Hepatocyte (in vitro differentiated cells): ENCODE measurements around the gene POLDIP2. TPM values are rescaled to one million over a fixed set of nuclear protein-coding genes. Genes with fewer than 3 reads are reported as not detected.

Source experiments
- DNase-seq: peaks from one replicate; pipeline ENCODE4 v3.0.0-alpha.2; 2016; ENCODE audit warnings: low spot score
- H2AFZ ChIP-seq: fragments of 200-600 bp; sonication (generic); 2 replicates; pipeline ENCODE4 v1.6.0; 2016; ENCODE audit warnings: antibody characterized with exemption, mild to moderate bottlenecking
- H3K27ac ChIP-seq: fragments of 200-600 bp; sonication (generic); 2 replicates; pipeline ENCODE4 v1.5.1; 2016; ENCODE audit warnings: mild to moderate bottlenecking
- H3K27me3 ChIP-seq: fragments of 200-600 bp; sonication (generic); 2 replicates; pipeline ENCODE4 v1.6.1; 2016
- H3K36me3 ChIP-seq: fragments of 200-600 bp; sonication (generic); replicated peaks from 2 replicates; pipeline ENCODE4 v1.5.1; 2016; ENCODE audit warnings: low read depth; ENCODE audit not compliant: insufficient read depth
- H3K4me1 ChIP-seq: fragments of 200-600 bp; sonication (generic); 2 replicates; pipeline ENCODE4 v1.5.1; 2016; ENCODE audit warnings: mild to moderate bottlenecking, moderate library complexity; ENCODE audit not compliant: insufficient read depth
- H3K4me2 ChIP-seq: fragments of 200-600 bp; sonication (generic); 2 replicates; pipeline ENCODE4 v1.6.0; 2016
- H3K4me3 ChIP-seq: fragments of 200-600 bp; sonication (generic); 2 replicates; pipeline ENCODE4 v1.5.1; 2016; ENCODE audit warnings: mild to moderate bottlenecking
- H3K79me2 ChIP-seq: fragments of 200-600 bp; sonication (generic); 2 replicates; pipeline ENCODE4 v1.6.0; 2017; ENCODE audit warnings: mild to moderate bottlenecking
- H3K9me2 ChIP-seq: fragments of 200-600 bp; sonication (generic); replicated peaks from 2 replicates; pipeline ENCODE4 v1.6.0; 2017; ENCODE audit warnings: mild to moderate bottlenecking; ENCODE audit not compliant: insufficient read depth
- H3K9me3 ChIP-seq: fragments of 200-600 bp; sonication (generic); 2 replicates; pipeline ENCODE4 v1.5.1; 2016; ENCODE audit warnings: low read depth, mild to moderate bottlenecking
- H4K20me1 ChIP-seq: fragments of 200-600 bp; sonication (generic); 2 replicates; pipeline ENCODE4 v1.6.0; 2016; ENCODE audit warnings: mild to moderate bottlenecking; ENCODE audit not compliant: insufficient read depth, poor library complexity, severe bottlenecking
- EZH2 ChIP-seq: fragments of 200-600 bp; sonication (generic); IDR thresholded peaks from 2 replicates; pipeline ENCODE4 v1.6.1; 2016; ENCODE audit warnings: antibody characterized with exemption, mild to moderate bottlenecking, borderline replicate concordance
- EZH2phosphoT487 ChIP-seq: fragments of 200-600 bp; sonication (generic); IDR thresholded peaks from one replicate; pipeline ENCODE4 v1.6.1; 2018; ENCODE audit warnings: antibody characterized with exemption, mild to moderate bottlenecking, low read depth, moderate library complexity; ENCODE audit not compliant: unreplicated experiment, severe bottlenecking
- WGBS: methylation state at CpG from one replicate; pipeline ENCODE4 v1.1.6; 2016; ENCODE audit warnings: low lambda C conversion rate; ENCODE audit errors: missing lambda C conversion rate; 5-methylcytosine and 5-hydroxymethylcytosine counted together
- polyA plus RNA-seq: library from polyadenylated mRNA; unstranded; fragments of >200 nt; fragmentation: Nextera tagmentation; extraction: Ambion mirVana; gene quantifications from 2 replicates; pipeline ENCODE4 v1.2.1, GENCODE V29; 2016
- total RNA-seq: library from RNA; depleted of rRNA; stranded (reverse); fragments of >200 nt; gene quantifications from 2 replicates; pipeline ENCODE4 v1.2.3, GENCODE V29; 2014
- TF ChIP-seq, protein P1 (sequence below): fragments of 200-600 bp; sonication (generic); IDR thresholded peaks from 2 replicates; pipeline ENCODE4 v1.5.1; 2016; ENCODE audit warnings: antibody characterized with exemption, mild to moderate bottlenecking; ENCODE audit not compliant: poor library complexity

The POLDIP2 gene
- total and polyA plus RNA-seq, 2 experiments from 2014 or later: 82.9 to 122 TPM

DNA sequence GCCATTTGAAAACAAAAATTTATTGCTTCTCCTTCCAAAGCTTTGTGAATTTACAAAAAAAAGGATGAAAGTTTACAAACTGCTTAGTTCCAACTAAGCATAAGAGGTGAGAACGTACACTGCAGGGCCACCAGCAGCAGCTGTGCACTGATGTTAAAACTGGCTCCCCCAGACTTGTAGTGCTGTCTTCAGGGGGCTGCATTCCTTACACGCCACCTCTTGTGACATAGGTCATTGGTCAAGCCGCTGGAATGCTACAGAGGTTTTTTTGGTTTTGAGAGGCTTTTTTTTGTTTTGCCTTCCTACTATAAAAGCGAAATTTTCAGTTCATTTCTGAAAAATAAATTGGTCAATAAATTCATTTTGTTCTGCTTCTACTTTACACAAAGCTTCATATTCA lies 29.0 kb downstream of the POLDIP2 start:
- WGBS: 74% methylated on average over 4 of the region's 4 CpGs
- Histone ChIP-seq H2AFZ (no peak overlapping the region), H3K9me2 (no peaks in the 10 kb centered on the region), H3K27me3 (no peaks in the 10 kb centered on the region), H3K9me3 (no peaks in the 10 kb centered on the region), H3K79me2 (peaks cover 41% of the 10 kb centered on the region), H3K4me1 (peaks cover 7% of the 10 kb centered on the region), H3K36me3 (no peaks in the 10 kb centered on the region), H4K20me1 (no peaks in the 10 kb centered on the region), H3K4me3 (no peak overlapping the region), H3K27ac (no peak overlapping the region), H3K4me2 (no peak overlapping the region)
- DNase-seq: no peak
- TF ChIP-seq, protein P1, sequence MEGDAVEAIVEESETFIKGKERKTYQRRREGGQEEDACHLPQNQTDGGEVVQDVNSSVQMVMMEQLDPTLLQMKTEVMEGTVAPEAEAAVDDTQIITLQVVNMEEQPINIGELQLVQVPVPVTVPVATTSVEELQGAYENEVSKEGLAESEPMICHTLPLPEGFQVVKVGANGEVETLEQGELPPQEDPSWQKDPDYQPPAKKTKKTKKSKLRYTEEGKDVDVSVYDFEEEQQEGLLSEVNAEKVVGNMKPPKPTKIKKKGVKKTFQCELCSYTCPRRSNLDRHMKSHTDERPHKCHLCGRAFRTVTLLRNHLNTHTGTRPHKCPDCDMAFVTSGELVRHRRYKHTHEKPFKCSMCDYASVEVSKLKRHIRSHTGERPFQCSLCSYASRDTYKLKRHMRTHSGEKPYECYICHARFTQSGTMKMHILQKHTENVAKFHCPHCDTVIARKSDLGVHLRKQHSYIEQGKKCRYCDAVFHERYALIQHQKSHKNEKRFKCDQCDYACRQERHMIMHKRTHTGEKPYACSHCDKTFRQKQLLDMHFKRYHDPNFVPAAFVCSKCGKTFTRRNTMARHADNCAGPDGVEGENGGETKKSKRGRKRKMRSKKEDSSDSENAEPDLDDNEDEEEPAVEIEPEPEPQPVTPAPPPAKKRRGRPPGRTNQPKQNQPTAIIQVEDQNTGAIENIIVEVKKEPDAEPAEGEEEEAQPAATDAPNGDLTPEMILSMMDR: no peak
- TF ChIP-seq EZH2 (no peak), EZH2phosphoT487 (no peak)

DNA sequence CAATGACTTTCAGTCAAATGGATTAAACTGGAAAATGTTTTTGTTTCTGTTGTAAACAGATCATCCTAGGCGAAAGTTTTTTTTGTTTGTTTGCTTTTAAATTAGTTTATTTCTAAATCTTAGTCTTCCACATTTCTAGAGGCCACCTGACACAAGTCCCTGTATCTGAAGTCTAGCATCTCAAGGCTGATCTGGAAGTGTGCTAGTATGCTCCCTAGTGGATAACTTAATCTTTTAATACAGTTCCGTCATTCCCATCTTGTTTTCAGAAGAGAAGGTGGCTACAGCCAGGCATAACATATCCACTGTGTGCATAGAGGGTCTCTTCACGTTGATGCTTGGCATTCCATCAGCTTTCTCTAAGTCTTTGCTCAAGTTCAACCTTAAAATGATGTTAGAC lies 29.6 kb downstream of the POLDIP2 start:
- 76% methylated on average over 3 of the region's 3 CpGs for WGBS
- no peak overlapping the region for H3K27ac ChIP-seq

DNA sequence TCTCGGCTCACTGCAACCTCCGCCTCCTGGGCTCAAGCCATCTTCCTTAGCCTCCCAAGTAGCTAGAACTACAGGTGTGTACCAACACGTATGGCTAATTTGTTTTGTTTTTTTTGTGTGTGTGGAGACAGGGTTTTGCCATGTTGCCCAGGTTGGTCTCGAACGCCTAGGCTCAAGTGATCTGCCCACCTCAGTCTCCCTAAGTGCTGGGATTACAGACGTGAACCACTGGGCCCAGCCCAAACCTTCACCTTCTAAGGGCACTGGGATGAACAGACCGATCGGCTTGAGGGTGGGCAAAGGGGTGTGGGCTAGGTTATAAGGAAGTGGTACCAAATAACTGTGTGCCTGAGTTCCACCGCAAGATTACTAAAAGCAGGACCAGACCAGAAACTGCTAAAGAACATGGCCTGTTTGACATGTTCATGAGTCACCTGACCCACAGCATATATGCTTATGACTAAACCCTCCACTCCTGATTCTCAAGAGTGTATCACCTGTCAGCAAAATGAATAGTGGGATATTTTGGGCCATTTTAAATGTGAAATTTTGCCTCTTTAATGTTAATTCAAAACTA lies 30.2 kb downstream of the POLDIP2 start:
- Histone ChIP-seq H3K27ac (no peak overlapping the region), H3K9me2 (no peaks in the 10 kb centered on the region), H3K4me3 (no peak overlapping the region), H3K27me3 (no peaks in the 10 kb centered on the region), H2AFZ (no peak overlapping the region), H3K4me1 (peaks cover 7% of the 10 kb centered on the region), H3K4me2 (no peak overlapping the region), H3K79me2 (peaks cover 41% of the 10 kb centered on the region), H3K36me3 (no peaks in the 10 kb centered on the region), H4K20me1 (no peaks in the 10 kb centered on the region), H3K9me3 (no peaks in the 10 kb centered on the region)
- no peak for DNase-seq
- TF ChIP-seq EZH2: no peak
- TF ChIP-seq, protein P1: no peak
- no peak for TF ChIP-seq EZH2phosphoT487
- 96% methylated on average over 9 of the region's 9 CpGs for WGBS

More for the DNA sequence above, 29.6 kb downstream of the POLDIP2 start:
- Histone ChIP-seq H3K4me3 (no peak overlapping the region), H3K79me2 (peaks cover 41% of the 10 kb centered on the region), H4K20me1 (no peaks in the 10 kb centered on the region), H3K4me2 (no peak overlapping the region), H3K27me3 (no peaks in the 10 kb centered on the region), H3K36me3 (no peaks in the 10 kb centered on the region), H3K9me3 (no peaks in the 10 kb centered on the region), H2AFZ (no peak overlapping the region), H3K9me2 (no peaks in the 10 kb centered on the region), H3K4me1 (peaks cover 7% of the 10 kb centered on the region)
- TF ChIP-seq EZH2 (no peak), EZH2phosphoT487 (no peak)
- TF ChIP-seq, protein P1: no peak
- no peak for DNase-seq

DNA sequence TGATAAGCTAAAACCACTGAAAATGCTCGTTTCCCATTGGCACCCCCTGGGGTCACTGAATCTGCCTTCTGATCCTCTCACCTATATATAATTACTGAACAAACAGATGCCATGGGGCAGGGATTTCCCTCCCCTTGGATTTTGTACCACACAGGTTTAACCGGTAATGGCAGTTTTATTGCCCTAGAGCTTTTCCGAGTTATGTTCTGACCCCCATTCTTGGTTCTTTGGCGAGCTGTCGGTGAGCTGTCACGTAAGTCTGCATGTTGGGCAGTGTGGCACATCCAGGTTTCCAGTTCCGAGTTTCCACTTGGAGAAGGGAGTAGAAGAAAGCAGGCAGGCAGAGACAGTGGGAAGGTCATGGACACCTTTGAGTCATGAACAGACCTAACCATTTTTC lies 31.2 kb downstream of the POLDIP2 start:
- Histone ChIP-seq H3K79me2 (peaks cover 47% of the 10 kb centered on the region), H2AFZ (no peak overlapping the region), H3K36me3 (no peaks in the 10 kb centered on the region), H3K4me2 (peak overlapping the region; percentile 35), H3K9me3 (no peaks in the 10 kb centered on the region), H3K27ac (no peak overlapping the region), H4K20me1 (no peaks in the 10 kb centered on the region), H3K9me2 (no peaks in the 10 kb centered on the region), H3K4me3 (no peak overlapping the region), H3K4me1 (peaks cover 7% of the 10 kb centered on the region), H3K27me3 (no peaks in the 10 kb centered on the region)
- TF ChIP-seq, protein P1: no peak
- no peak for TF ChIP-seq EZH2phosphoT487
- no peak for TF ChIP-seq EZH2
- peak; percentile 13 for DNase-seq
- 75% methylated on average over 7 of the region's 7 CpGs for WGBS
